HCEC 1CT (cell line): Measurements from ENCODE around the gene HOOK2.
"Not testable (repeated sequence)": the region's sequence is repeated elsewhere in the genome, so short reads cannot be mapped to it uniquely, and the experiment has no call there.

Experiments
- DNase-seq: peaks from one replicate; pipeline ENCODE4 v3.0.0-alpha.2; 2017

HOOK2 gene

GRCh38 chr19:12720296-12720695 is 55.1 kb downstream of the HOOK2 start:
- DNase-seq, result no peak

- DNase-seq, result no peak
These were observed 59.4 kb downstream of the HOOK2 start for GRCh38 chr19:12715929-12716328.

GRCh38 chr19:12715102-12715501 is 60.2 kb downstream of the HOOK2 start:
- no peak for DNase-seq

GRCh38 chr19:12713304-12713703 is 62.0 kb downstream of the HOOK2 start:
- DNase-seq, result not testable (repeated sequence)
